A549 treated with AZD9567 at 1 μM for 4 hours (cell line): ENCODE measurements around the gene MARS2. TPM values are rescaled to one million over a fixed set of nuclear protein-coding genes. Genes with fewer than 3 reads are reported as not detected.

Experiments
- total RNA-seq: library from RNA; stranded (reverse); fragments of 200-300 nt; extraction: Qiagen RNA extraction; gene quantifications from 5 replicates; pipeline ENCODE4 v1.2.3, GENCODE V29; 2022; ENCODE audit not compliant: insufficient read depth

Gene MARS2
- 13.3 to 14.3 TPM (median 13.7 TPM) in 5 replicates for total RNA-seq

GRCh38 chr2:197705121-197705911 lies at the start of gene MARS2:
MARS2 (plus strand) TSS chr2:197705369; CDS start chr2:197705406, 37 bp downstream.

DNA sequence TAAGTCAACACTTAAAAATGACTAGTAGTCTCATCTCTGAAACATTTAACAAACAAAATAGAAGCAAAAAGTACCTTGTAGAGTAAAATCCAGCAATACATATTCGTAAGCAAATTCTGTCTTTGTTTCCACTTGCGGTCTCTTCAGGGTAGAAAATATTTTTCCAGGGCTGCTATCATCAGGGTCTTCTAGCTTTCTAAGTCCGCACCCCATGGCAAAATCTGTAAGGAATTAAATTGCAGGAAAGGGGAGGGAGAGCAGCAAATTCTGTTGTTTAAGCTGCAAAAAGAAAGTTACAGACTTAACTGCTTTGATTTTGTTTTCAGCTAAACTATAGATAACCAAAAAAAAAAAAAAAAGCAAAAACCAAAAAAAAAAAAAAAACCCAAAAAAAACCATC lies 29.9 kb upstream of the MARS2 start, which contains the start of gene RFTN2:
Gene RFTN2, minus strand, starts transcription at position 342 of the 400 bp plus-strand sequence. Its CDS starts 129 bp downstream, at position 213.

Other genes with a start within 250 kb of the MARS2 start
- 580 to 843 TPM (median 626 TPM) in 5 replicates for gene HSPD1, start 205.5 kb upstream of the MARS2 start, total RNA-seq
- 426 to 847 TPM (median 472 TPM) in 5 replicates for gene HSPE1, start 205.0 kb upstream of the MARS2 start, total RNA-seq
- 17.9 to 38.1 TPM (median 33.2 TPM) in 5 replicates for gene MOB4, start 189.3 kb upstream of the MARS2 start, total RNA-seq
- 0.02 TPM in 1 of 5 replicates, not detected in the others for gene RFTN2, start 29.8 kb upstream of the MARS2 start, total RNA-seq
- not detected in 5 replicates for gene BOLL, start 80.0 kb downstream of the MARS2 start, total RNA-seq
- gene PLCL1, start 99.2 kb downstream of the MARS2 start, total RNA-seq, result 0.02 TPM in 1 of 5 replicates, not detected in the others